GM15510 (cell line): ENCODE results near the gene CDH4.

Source experiments
- POLR2A ChIP-seq: IDR thresholded peaks from 3 replicates; pipeline ENCODE4 v1.6.1; 2011; ENCODE audit warnings: borderline replicate concordance; ENCODE audit not compliant: insufficient read length; ENCODE audit errors: extremely low read depth

The CDH4 gene

GRCh38 chr20:61300709-61301108, 48.6 kb downstream of the CDH4 start:
- no peak for TF ChIP-seq POLR2A

GRCh38 chr20:61301711-61302525, 49.9 kb downstream of the CDH4 start:
- no peak for TF ChIP-seq POLR2A

- no peak for TF ChIP-seq POLR2A
Observed at GRCh38 chr20:61303217-61303616, 51.2 kb downstream of the CDH4 start.

GRCh38 chr20:61303675-61304074, 51.6 kb downstream of the CDH4 start:
- no peak for TF ChIP-seq POLR2A

- no peak for TF ChIP-seq POLR2A
Observed at GRCh38 chr20:61304750-61305149, 52.7 kb downstream of the CDH4 start.

- no peak for TF ChIP-seq POLR2A
Observed at GRCh38 chr20:61306937-61307475, 54.9 kb downstream of the CDH4 start.

- TF ChIP-seq POLR2A, result no peak
Observed at GRCh38 chr20:61307686-61308476, 55.8 kb downstream of the CDH4 start.

GRCh38 chr20:61308477-61308774, 56.4 kb downstream of the CDH4 start:
- no peak for TF ChIP-seq POLR2A

- TF ChIP-seq POLR2A, result no peak
Observed at GRCh38 chr20:61310954-61311353, 58.9 kb downstream of the CDH4 start.

GRCh38 chr20:61311656-61312387, 59.8 kb downstream of the CDH4 start:
- TF ChIP-seq POLR2A, result no peak

- TF ChIP-seq POLR2A, result no peak
Observed at GRCh38 chr20:61312925-61313324, 60.9 kb downstream of the CDH4 start.

- TF ChIP-seq POLR2A, result no peak
Observed at GRCh38 chr20:61313396-61313795, 61.3 kb downstream of the CDH4 start.

- no peak for TF ChIP-seq POLR2A
Observed at GRCh38 chr20:61314326-61315010, 62.4 kb downstream of the CDH4 start.

- no peak for TF ChIP-seq POLR2A
Observed at GRCh38 chr20:61315319-61315718, 63.3 kb downstream of the CDH4 start.

- TF ChIP-seq POLR2A, result no peak
Observed at GRCh38 chr20:61316346-61316745, 64.3 kb downstream of the CDH4 start.

GRCh38 chr20:61317966-61318530, 66.0 kb downstream of the CDH4 start:
- TF ChIP-seq POLR2A, result no peak
